ENCODE results near the gene SNAP47.

SNAP47 gene

GRCh38 chr1:227769936-227770494 is 34.8 kb downstream of the SNAP47 start:
- no peak for TF ChIP-seq CTCF (IDR thresholded peaks at IDR 0.05)

- no peak for TF ChIP-seq CTCF (IDR thresholded peaks at IDR 0.05)
These were observed 35.6 kb downstream of the SNAP47 start for GRCh38 chr1:227770812-227771211.

GRCh38 chr1:227771326-227771725 is 36.1 kb downstream of the SNAP47 start:
- no peak for TF ChIP-seq CTCF (IDR thresholded peaks at IDR 0.05)

- no peak for TF ChIP-seq CTCF (IDR thresholded peaks at IDR 0.05)
These were observed 36.5 kb downstream of the SNAP47 start for GRCh38 chr1:227771771-227772170.

- no peak for TF ChIP-seq CTCF (IDR thresholded peaks at IDR 0.05)
These were observed 38.3 kb downstream of the SNAP47 start for GRCh38 chr1:227773558-227773957.

- no peak for TF ChIP-seq CTCF (IDR thresholded peaks at IDR 0.05)
These were observed 39.0 kb downstream of the SNAP47 start for GRCh38 chr1:227774051-227774731.

DNA sequence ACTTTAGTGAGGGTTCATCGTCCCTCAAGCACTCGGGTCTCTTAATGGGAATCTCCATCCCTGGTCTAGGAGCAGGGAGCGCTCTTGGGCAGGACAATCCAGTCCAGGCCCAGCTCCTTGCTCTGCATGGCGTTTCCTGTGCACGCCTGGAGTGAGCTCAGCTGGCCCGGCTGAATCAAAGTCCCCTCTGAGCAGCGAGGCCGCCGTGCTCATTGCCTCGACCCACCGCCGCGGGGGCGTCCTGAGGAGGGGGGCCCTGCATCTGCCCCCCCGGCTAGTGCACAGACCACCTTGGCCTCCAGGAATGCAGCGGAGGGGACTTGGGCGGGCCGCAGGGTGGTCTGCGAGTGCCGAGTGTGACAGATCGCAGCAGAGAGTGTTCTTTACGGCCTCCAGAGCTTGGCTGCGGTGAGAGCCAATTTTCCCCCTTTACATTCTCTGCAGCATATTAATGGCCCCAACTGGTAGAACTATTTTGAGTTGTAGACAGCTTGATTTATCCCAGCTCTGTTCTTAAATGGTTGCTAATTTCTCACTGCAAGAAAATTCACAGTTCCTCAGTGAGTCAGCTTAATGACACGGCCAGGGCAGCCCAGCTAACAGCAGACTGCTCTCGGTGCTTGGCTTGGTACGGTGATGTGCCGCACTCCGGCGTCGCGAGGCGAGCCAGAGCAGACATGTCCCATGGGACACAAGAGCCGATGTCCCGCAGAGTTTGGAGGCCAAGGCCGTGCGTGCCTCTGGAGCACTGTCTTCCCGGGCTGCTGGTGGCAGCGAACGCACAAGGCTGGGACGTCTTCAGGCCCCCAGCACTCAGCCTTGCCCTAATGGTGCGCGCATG is 39.8 kb downstream of the SNAP47 start:
- TF ChIP-seq CTCF (IDR thresholded peaks at IDR 0.05): no peak
